Measurements from ENCODE around the gene C11orf91.
A peak's percentile ranks its signal among the peaks of the same experiment; 100 is the strongest.

C11orf91 gene

DNA sequence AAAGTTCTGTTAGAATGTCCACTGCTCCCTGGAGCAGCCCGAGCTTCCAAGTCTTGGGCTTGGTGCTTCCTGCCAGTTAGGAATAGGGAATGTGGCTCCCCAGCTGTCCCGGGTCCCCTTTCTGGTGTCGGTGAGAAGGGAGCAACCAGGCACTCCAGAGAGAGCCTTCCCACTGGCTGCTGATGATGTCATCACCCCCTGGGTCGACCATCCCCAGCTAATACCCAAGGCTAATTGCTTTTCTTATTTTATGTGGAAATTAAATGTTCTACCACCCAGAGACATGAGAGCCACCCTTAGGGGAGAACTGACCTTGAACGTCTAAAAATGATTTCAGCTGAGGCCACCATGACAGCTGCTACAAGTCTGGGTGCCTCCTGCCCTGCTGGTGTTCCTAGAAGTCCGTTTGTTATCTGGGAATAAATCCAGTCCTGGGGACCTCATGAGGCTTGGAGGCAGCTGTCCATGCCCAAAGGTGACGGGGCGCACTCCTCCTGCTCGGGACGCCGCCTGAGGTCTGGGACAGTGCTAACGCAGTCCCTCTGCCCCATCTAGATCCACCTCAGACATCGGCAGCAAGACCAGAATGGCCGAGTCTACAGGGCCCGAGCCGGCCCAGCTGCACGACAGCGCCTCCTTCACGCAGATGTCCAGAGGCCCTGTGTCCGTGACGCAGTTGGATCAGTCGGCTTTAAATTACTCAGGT lies 42.3 kb downstream of the C11orf91 start:
- ChIA-PET CTCF (no interaction called here), POLR2A (interaction anchor here (0.7 kb wide), 1 partner anchor 242 kb away, joined by 4 read pairs; no protein-coding TSS in a partner anchor)
- peak; percentile 39 for DNase-seq (ENCODE audit: extremely low spot score)

GRCh38 chr11:33657757-33658156 lies 42.9 kb downstream of the C11orf91 start:
- ChIA-PET POLR2A (no interaction called here), CTCF (no interaction called here)
- no peak for DNase-seq (ENCODE audit: extremely low spot score)
- TF ChIP-seq BHLHE40 (IDR thresholded peaks at IDR 0.05; ENCODE audit: borderline replicate concordance) = no peak
- no peak for TF ChIP-seq SUZ12 (IDR thresholded peaks at IDR 0.05)
- TF ChIP-seq CTBP1 (IDR thresholded peaks at IDR 0.05; ENCODE audit: borderline replicate concordance) = no peak
- no peak for TF ChIP-seq ELF4 (IDR thresholded peaks at IDR 0.05)
- TF ChIP-seq ARNT (IDR thresholded peaks at IDR 0.05) = no peak
- no peak for TF ChIP-seq NFRKB (IDR thresholded peaks at IDR 0.05)
- no peak for TF ChIP-seq ZNF384 (IDR thresholded peaks at IDR 0.05)
- TF ChIP-seq LEF1 (IDR thresholded peaks at IDR 0.05; ENCODE audit: borderline replicate concordance) = no peak
- TF ChIP-seq HDGF (IDR thresholded peaks at IDR 0.05; ENCODE audit: borderline replicate concordance) = no peak
- no peak for TF ChIP-seq FOXA1 (IDR thresholded peaks at IDR 0.05)
- no peak for TF ChIP-seq FOXM1 (IDR thresholded peaks at IDR 0.05; ENCODE audit: borderline replicate concordance)
- no peak for TF ChIP-seq SP1 (IDR thresholded peaks at IDR 0.05)
- TF ChIP-seq TARDBP (IDR thresholded peaks at IDR 0.05) = no peak
- TF ChIP-seq, protein P1, sequence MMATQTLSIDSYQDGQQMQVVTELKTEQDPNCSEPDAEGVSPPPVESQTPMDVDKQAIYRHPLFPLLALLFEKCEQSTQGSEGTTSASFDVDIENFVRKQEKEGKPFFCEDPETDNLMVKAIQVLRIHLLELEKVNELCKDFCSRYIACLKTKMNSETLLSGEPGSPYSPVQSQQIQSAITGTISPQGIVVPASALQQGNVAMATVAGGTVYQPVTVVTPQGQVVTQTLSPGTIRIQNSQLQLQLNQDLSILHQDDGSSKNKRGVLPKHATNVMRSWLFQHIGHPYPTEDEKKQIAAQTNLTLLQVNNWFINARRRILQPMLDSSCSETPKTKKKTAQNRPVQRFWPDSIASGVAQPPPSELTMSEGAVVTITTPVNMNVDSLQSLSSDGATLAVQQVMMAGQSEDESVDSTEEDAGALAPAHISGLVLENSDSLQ (IDR thresholded peaks at IDR 0.05) = no peak
- TF ChIP-seq L3MBTL2 (conservative IDR thresholded peaks at IDR 0.05) = no peak
- TF ChIP-seq FOXK2 (IDR thresholded peaks at IDR 0.05) = no peak

More for the DNA sequence above, 42.3 kb downstream of the C11orf91 start:
- no peak for TF ChIP-seq ARNT (IDR thresholded peaks at IDR 0.05)

DNA sequence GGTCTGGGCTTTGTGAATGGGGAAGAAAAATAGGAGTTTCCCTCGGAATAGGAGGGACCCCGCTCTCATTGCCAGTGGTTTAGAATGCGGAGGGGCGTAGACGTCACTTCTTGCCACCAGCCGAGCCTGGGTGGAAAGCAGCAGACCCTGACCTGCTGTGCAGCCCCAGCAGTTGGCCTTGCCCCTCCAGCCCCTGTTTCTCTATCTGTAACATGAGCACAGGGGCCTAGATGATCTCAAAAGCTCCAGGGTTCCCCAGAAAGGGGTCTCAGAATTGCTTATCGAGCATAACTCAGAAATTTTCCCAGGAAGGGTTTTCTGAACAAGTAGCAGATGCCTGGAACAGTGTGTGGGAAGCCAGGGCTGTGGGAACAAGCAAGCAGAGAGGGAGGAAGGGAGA lies 43.9 kb downstream of the C11orf91 start:
- CTCF ChIA-PET = no interaction called here
- POLR2A ChIA-PET = no interaction called here
- DNase-seq (ENCODE audit: extremely low spot score) = no peak
- TF ChIP-seq SUZ12 (IDR thresholded peaks at IDR 0.05) (no peak), LEF1 (IDR thresholded peaks at IDR 0.05; ENCODE audit: borderline replicate concordance) (no peak), TARDBP (IDR thresholded peaks at IDR 0.05) (no peak), NFRKB (IDR thresholded peaks at IDR 0.05) (no peak), ELF4 (IDR thresholded peaks at IDR 0.05) (no peak), CTBP1 (IDR thresholded peaks at IDR 0.05; ENCODE audit: borderline replicate concordance) (no peak), FOXA1 (IDR thresholded peaks at IDR 0.05) (no peak), HDGF (IDR thresholded peaks at IDR 0.05; ENCODE audit: borderline replicate concordance) (no peak), FOXK2 (IDR thresholded peaks at IDR 0.05) (no peak), BHLHE40 (IDR thresholded peaks at IDR 0.05; ENCODE audit: borderline replicate concordance) (no peak), L3MBTL2 (conservative IDR thresholded peaks at IDR 0.05) (no peak), ARNT (IDR thresholded peaks at IDR 0.05) (no peak), SP1 (IDR thresholded peaks at IDR 0.05) (no peak), FOXM1 (IDR thresholded peaks at IDR 0.05; ENCODE audit: borderline replicate concordance) (no peak), ZNF384 (IDR thresholded peaks at IDR 0.05) (no peak)
- TF ChIP-seq, protein P1 (IDR thresholded peaks at IDR 0.05) = no peak

DNA sequence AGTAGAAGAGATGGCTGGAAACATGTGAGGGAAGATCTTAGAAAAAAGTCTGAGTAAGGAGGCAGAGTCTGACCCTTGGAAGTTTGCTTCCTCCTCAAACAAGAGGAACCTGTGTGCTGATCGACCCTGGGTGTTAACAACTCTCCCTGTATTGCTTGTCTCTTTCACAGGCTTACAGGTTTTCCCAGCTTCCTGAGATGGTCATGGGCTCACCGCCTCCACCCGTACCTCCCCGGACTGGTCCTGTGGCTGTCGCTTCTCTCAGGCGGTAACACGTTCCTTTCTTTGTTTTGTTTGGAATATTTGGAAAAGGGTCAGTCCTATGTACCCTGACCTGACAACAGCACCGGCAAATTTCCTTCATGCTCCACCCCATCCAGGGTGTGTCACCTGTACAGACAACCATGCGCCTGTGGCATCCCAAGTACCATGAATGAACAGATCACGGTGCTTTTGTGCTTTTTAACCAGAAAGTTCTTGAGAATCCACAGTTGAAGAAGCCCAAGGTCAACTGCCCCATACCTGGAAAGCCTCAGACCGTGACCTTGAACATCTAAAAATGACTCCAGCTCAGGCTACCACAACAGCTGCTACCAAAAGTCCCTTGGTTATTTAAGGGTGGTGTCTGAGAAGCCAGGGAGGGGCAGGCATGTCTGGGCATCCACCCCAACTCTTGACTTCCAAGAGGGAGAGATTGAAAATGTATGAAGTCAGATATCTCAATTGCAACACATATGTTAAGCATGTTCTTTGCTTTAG lies 44.6 kb downstream of the C11orf91 start:
- TF ChIP-seq FOXA1 (IDR thresholded peaks at IDR 0.05) (no peak), FOXK2 (IDR thresholded peaks at IDR 0.05) (no peak), BHLHE40 (IDR thresholded peaks at IDR 0.05; ENCODE audit: borderline replicate concordance) (no peak), FOXM1 (IDR thresholded peaks at IDR 0.05; ENCODE audit: borderline replicate concordance) (no peak), LEF1 (IDR thresholded peaks at IDR 0.05; ENCODE audit: borderline replicate concordance) (no peak), SP1 (IDR thresholded peaks at IDR 0.05) (no peak), NFRKB (IDR thresholded peaks at IDR 0.05) (no peak), ARNT (IDR thresholded peaks at IDR 0.05) (no peak), HDGF (IDR thresholded peaks at IDR 0.05; ENCODE audit: borderline replicate concordance) (no peak), ZNF384 (IDR thresholded peaks at IDR 0.05) (no peak), TARDBP (IDR thresholded peaks at IDR 0.05) (no peak), ELF4 (IDR thresholded peaks at IDR 0.05) (no peak), SUZ12 (IDR thresholded peaks at IDR 0.05) (no peak)
- ChIA-PET CTCF (no interaction called here), POLR2A (no interaction called here)
- DNase-seq (ENCODE audit: extremely low spot score) = no peak

- POLR2A ChIA-PET = no interaction called here
- TF ChIP-seq CTBP1 (IDR thresholded peaks at IDR 0.05; ENCODE audit: borderline replicate concordance) (no peak), L3MBTL2 (conservative IDR thresholded peaks at IDR 0.05) (no peak), FOXA1 (IDR thresholded peaks at IDR 0.05) (no peak), SP1 (IDR thresholded peaks at IDR 0.05) (no peak), FOXK2 (IDR thresholded peaks at IDR 0.05) (no peak), SUZ12 (IDR thresholded peaks at IDR 0.05) (no peak), HDGF (IDR thresholded peaks at IDR 0.05; ENCODE audit: borderline replicate concordance) (no peak), NFRKB (IDR thresholded peaks at IDR 0.05) (no peak), ARNT (IDR thresholded peaks at IDR 0.05) (no peak), LEF1 (IDR thresholded peaks at IDR 0.05; ENCODE audit: borderline replicate concordance) (no peak)
- TF ChIP-seq, protein P1 (IDR thresholded peaks at IDR 0.05) = no peak
- CTCF ChIA-PET = no interaction called here
- DNase-seq (ENCODE audit: extremely low spot score) = no peak
Observed at GRCh38 chr11:33654594-33654993, 46.0 kb downstream of the C11orf91 start.
